ENCODE measurements around the gene LRIF1. TPM values are rescaled to one million over a fixed set of nuclear protein-coding genes. Genes with fewer than 3 reads are reported as not detected.

The LRIF1 gene
- total and polyA plus RNA-seq, 5 donors: 13.4 to 18.1 (median 15.7) TPM

DNA sequence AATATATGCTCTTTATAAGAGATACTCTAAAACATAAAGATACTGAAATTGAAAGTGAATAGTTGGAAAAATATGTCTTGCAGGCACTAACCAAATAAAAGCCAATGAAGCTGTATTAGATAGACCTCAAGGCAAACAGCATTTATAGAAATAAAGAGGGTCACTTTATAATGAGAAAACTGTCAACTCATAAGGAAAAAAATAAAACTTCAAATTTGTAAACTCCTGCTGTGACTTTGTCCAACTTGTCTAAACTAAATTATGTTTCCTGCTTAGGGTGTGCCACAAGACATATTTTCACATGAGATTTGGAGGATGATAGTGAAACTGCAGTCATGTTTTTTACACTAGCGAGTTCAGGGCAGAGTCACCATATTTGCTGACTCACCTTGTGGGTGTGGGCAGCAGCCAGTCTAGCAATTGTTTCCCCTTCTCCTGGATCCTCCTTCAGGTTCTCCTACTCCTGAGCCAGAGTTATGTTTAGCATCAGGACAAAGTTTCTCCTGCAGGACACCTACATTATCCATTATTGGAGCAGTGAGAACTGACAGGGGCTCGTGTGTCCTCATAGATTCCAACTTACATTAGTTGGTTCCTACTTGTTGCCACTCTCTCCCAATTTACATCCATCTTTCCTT lies 46.9 kb downstream of the LRIF1 start:
- intact Hi-C loops (cut with DNase I): no loop called here
- no peaks in the 10 kb centered on the region for H3K4me1 ChIP-seq (ENCODE audit: control insufficient read depth, insufficient read depth, low read length)
- ATAC-seq: no peak
- H3K27ac ChIP-seq (ENCODE audit: low read length): no peak overlapping the region
- DNase-seq: no peak
- H3K4me3 ChIP-seq (ENCODE audit: low read length): no peak overlapping the region
- no peaks in the 10 kb centered on the region for H3K9me3 ChIP-seq (ENCODE audit: control insufficient read depth, low read length)
- 39% methylated on average over 2 of the region's 2 CpGs for WGBS
- no peaks in the 10 kb centered on the region for H3K27me3 ChIP-seq (ENCODE audit: control insufficient read depth, insufficient read depth)

GRCh38 chr1:110916274-110916668 lies 47.5 kb downstream of the LRIF1 start:
- H3K4me3 ChIP-seq (ENCODE audit: low read length): no peak overlapping the region
- H3K27ac ChIP-seq (ENCODE audit: low read length): no peak overlapping the region

GRCh38 chr1:110915804-110916203 lies 47.9 kb downstream of the LRIF1 start:
- intact Hi-C loops (cut with DNase I): no loop called here
- WGBS: 59% methylated on average over 2 of the region's 2 CpGs
- H3K4me1 ChIP-seq (ENCODE audit: control insufficient read depth, insufficient read depth, low read length): no peaks in the 10 kb centered on the region
- no peak overlapping the region for H3K27ac ChIP-seq (ENCODE audit: low read length)
- no peaks in the 10 kb centered on the region for H3K9me3 ChIP-seq (ENCODE audit: control insufficient read depth, low read length)
- no peaks in the 10 kb centered on the region for H3K27me3 ChIP-seq (ENCODE audit: control insufficient read depth, insufficient read depth)
- no peak overlapping the region for H3K4me3 ChIP-seq (ENCODE audit: low read length)
- ATAC-seq (no peak), DNase-seq (no peak)

More at GRCh38 chr1:110916274-110916668, 47.5 kb downstream of the LRIF1 start:
- DNase-seq: no peak
- Histone ChIP-seq H3K27me3 (ENCODE audit: control insufficient read depth, insufficient read depth) (no peaks in the 10 kb centered on the region), H3K9me3 (ENCODE audit: control insufficient read depth, low read length) (no peaks in the 10 kb centered on the region), H3K4me1 (ENCODE audit: control insufficient read depth, insufficient read depth, low read length) (no peaks in the 10 kb centered on the region)
- intact Hi-C loops (cut with DNase I): no loop called here
- 57% methylated on average over 2 of the region's 2 CpGs for WGBS
- no peak for ATAC-seq

GRCh38 chr1:110914676-110915075 lies 49.0 kb downstream of the LRIF1 start:
- Histone ChIP-seq H3K9me3 (ENCODE audit: control insufficient read depth, low read length) (no peaks in the 10 kb centered on the region), H3K4me3 (ENCODE audit: low read length) (no peak overlapping the region), H3K4me1 (ENCODE audit: control insufficient read depth, insufficient read depth, low read length) (no peaks in the 10 kb centered on the region), H3K27ac (ENCODE audit: low read length) (no peak overlapping the region), H3K27me3 (ENCODE audit: control insufficient read depth, insufficient read depth) (no peaks in the 10 kb centered on the region)
- ATAC-seq (no peak), DNase-seq (no peak)
- 88% methylated on average over 3 of the region's 3 CpGs for WGBS
- intact Hi-C loops (cut with DNase I): no loop called here

DNA sequence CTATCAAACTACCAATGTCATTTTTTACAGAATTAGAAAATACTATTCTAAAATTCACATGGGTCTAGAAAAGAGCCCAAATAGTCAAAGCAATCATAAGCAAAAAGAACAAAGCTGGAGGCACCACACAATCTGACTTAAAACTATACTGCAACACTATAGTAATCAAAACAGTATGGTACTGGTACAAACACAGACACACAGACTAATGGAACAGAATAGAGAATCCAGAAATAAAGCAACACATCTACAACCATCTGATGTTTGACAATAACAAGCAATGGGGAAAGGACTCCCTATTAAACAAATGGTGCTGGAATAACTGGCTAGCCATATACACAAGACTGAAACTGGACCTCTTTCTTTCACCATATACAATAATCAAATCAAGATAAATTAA lies 50.9 kb downstream of the LRIF1 start:
- H3K4me1 ChIP-seq (ENCODE audit: control insufficient read depth, insufficient read depth, low read length): no peaks in the 10 kb centered on the region
- intact Hi-C loops (cut with DNase I): no loop called here
- H3K27me3 ChIP-seq (ENCODE audit: control insufficient read depth, insufficient read depth): no peaks in the 10 kb centered on the region
- no peak overlapping the region for H3K4me3 ChIP-seq (ENCODE audit: low read length)
- DNase-seq: no peak
- H3K9me3 ChIP-seq (ENCODE audit: control insufficient read depth, low read length): no peaks in the 10 kb centered on the region
- ATAC-seq: no peak
- H3K27ac ChIP-seq (ENCODE audit: low read length): no peak overlapping the region

- ATAC-seq (no peak), DNase-seq (no peak)
- no peak overlapping the region for H3K4me3 ChIP-seq (ENCODE audit: low read length)
- no peaks in the 10 kb centered on the region for H3K9me3 ChIP-seq (ENCODE audit: control insufficient read depth, low read length)
- 61% methylated on average over 3 of the region's 3 CpGs for WGBS
- H3K4me1 ChIP-seq (ENCODE audit: control insufficient read depth, insufficient read depth, low read length): no peaks in the 10 kb centered on the region
- intact Hi-C loops (cut with DNase I): no loop called here
- no peaks in the 10 kb centered on the region for H3K27me3 ChIP-seq (ENCODE audit: control insufficient read depth, insufficient read depth)
- H3K27ac ChIP-seq (ENCODE audit: low read length): no peak overlapping the region
These were observed 59.7 kb downstream of the LRIF1 start for GRCh38 chr1:110903853-110904500.

- intact Hi-C loops (cut with DNase I): no loop called here
- ATAC-seq: no peak
These were observed 60.8 kb downstream of the LRIF1 start for GRCh38 chr1:110902820-110903463.

GRCh38 chr1:110899458-110899843 lies 64.3 kb downstream of the LRIF1 start:
- Histone ChIP-seq H3K9me3 (ENCODE audit: control insufficient read depth, low read length) (no peaks in the 10 kb centered on the region), H3K4me3 (ENCODE audit: low read length) (no peak overlapping the region), H3K27me3 (ENCODE audit: control insufficient read depth, insufficient read depth) (no peaks in the 10 kb centered on the region), H3K27ac (ENCODE audit: low read length) (no peak overlapping the region), H3K4me1 (ENCODE audit: control insufficient read depth, insufficient read depth, low read length) (no peaks in the 10 kb centered on the region)
- no peak for DNase-seq
- 82% methylated on average over 1 of the region's 1 CpG for WGBS
- intact Hi-C loops (cut with DNase I): no loop called here
- ATAC-seq: no peak

More at GRCh38 chr1:110902820-110903463, 60.8 kb downstream of the LRIF1 start:
- DNase-seq: no peak
- no peaks in the 10 kb centered on the region for H3K4me1 ChIP-seq (ENCODE audit: control insufficient read depth, insufficient read depth, low read length)
- H3K27ac ChIP-seq (ENCODE audit: low read length): no peak overlapping the region
- H3K4me3 ChIP-seq (ENCODE audit: low read length): no peak overlapping the region
- H3K9me3 ChIP-seq (ENCODE audit: control insufficient read depth, low read length): no peaks in the 10 kb centered on the region
- 76% methylated on average over 6 of the region's 6 CpGs for WGBS
- no peaks in the 10 kb centered on the region for H3K27me3 ChIP-seq (ENCODE audit: control insufficient read depth, insufficient read depth)

DNA sequence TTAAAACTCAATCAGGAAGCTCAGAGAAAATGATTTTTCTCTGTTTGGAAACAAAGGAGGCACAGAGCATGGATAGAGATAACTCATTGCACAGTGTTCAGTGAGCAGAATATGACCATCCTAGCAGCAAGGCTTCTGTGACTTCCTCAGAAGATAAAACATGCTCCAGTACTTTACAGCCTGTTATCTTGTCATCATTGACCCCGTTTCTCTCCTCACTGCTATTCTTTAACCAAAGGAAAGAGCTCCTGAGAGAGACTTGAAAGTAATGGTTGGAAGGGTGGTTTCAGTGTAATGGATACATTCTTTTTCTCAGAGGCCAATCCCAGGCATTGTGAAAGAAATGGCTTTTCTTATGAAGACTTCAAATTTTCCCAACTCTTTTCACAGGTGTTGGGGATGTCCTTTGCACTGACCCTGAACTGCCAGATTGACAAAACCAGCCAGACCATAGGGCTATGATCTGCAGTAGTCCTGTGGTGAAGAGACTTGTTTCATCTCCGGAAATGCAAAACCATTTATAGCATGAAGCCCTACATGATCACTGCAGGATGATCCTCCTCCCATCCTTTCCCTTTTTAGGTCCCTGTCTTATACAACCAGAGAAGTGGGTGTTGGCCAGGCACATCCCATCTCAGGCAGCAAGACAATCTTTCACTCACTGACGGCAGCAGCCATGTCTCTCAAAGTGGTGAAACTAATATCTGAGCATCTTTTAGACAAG lies 64.8 kb downstream of the LRIF1 start:
- Histone ChIP-seq H3K4me1 (ENCODE audit: control insufficient read depth, insufficient read depth, low read length) (no peaks in the 10 kb centered on the region), H3K9me3 (ENCODE audit: control insufficient read depth, low read length) (no peaks in the 10 kb centered on the region), H3K4me3 (ENCODE audit: low read length) (no peak overlapping the region), H3K27me3 (ENCODE audit: control insufficient read depth, insufficient read depth) (no peaks in the 10 kb centered on the region), H3K27ac (ENCODE audit: low read length) (no peak overlapping the region)
- no peak for ATAC-seq
- intact Hi-C loops (cut with DNase I): no loop called here
- no peak for DNase-seq
- 71% methylated on average over 3 of the region's 3 CpGs for WGBS

DNA sequence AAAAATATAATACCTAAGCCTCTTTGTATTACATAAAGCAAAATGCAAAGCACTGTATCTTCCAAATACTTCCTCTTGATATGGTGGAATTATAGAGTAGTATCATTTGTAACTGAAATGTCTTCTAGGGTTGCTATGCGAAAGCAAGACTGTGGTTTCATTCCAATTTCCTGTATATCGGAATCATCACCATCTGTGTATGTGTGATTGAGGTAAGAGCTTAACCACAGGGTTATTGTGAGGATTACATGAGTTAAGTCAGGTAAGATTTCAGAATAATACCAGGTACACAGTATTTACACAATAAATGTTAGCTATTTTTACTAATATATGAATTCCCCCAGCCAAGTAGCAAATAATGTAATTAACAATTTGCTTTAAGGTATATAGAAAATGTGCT lies 66.0 kb downstream of the LRIF1 start:
- ATAC-seq (no peak), DNase-seq (no peak)
- Histone ChIP-seq H3K9me3 (ENCODE audit: control insufficient read depth, low read length) (no peaks in the 10 kb centered on the region), H3K4me3 (ENCODE audit: low read length) (no peak overlapping the region), H3K27ac (ENCODE audit: low read length) (no peak overlapping the region), H3K27me3 (ENCODE audit: control insufficient read depth, insufficient read depth) (no peaks in the 10 kb centered on the region), H3K4me1 (ENCODE audit: control insufficient read depth, insufficient read depth, low read length) (no peaks in the 10 kb centered on the region)
- intact Hi-C loops (cut with DNase I): no loop called here
- WGBS: 87% methylated on average over 2 of the region's 2 CpGs
